ENCODE measurements around the gene ACTRT2. TPM values are rescaled to one million over a fixed set of nuclear protein-coding genes. Genes with fewer than 3 reads are reported as not detected.

ACTRT2 gene
- total and polyA plus RNA-seq, 10 donors = not detected

DNA sequence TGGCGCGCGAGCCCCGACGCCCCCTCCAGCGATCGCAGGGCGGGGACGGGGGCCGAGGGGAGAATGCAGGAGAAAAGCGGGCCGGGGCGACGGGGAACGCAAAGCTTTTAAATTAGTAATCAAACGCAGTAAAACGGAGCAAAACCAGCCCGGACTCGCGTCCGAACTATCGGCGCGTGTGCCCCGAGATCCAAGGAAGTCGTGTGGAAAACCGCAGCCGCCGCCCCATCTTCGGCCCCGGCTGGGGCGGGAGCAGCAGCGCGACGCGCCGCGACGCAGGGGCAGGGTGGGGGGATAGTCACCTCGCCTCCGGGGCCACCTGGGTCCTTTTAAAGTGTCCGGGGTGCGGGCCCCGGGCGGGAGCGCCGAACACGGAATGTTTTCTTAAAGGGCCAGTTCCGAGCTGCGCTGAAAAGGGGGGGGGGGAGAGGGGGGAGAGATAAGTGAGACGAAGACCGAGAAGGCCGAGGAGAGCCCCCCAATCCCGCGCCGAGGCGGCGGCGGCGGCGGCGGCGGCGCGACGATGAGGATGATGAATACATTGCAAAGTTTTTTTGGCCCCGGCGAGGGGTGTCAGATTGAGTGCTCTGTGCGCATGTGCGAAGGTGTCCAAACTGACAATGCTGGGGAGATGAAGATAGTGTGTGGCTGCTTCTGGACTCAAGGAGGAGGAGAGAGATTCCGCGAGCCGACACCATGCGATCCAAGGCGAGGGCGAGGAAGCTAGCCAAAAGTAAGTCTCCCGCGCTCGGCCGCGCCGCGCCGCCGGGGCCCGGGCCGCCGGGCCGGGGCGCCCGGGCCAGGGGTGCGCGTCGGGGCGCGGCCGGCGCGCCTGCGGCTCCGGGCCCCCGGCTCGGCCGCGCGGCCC lies 47.5 kb downstream of the ACTRT2 start, which contains the start of gene PRDM16:
Gene PRDM16, plus strand, starts transcription at position 640 of the 868 bp plus-strand sequence. Its CDS starts 57 bp downstream, at position 697.
- peak within 1 kb of the TSS; percentile 55 to 85 (median 72) for H3K4me3 ChIP-seq
- H3K9me3 ChIP-seq = no peaks in the 10 kb centered on the region
- intact Hi-C loops (cut with DNase I; ENCODE audit: low total_unique reads) = no loop called here
- TF ChIP-seq, protein P1, sequence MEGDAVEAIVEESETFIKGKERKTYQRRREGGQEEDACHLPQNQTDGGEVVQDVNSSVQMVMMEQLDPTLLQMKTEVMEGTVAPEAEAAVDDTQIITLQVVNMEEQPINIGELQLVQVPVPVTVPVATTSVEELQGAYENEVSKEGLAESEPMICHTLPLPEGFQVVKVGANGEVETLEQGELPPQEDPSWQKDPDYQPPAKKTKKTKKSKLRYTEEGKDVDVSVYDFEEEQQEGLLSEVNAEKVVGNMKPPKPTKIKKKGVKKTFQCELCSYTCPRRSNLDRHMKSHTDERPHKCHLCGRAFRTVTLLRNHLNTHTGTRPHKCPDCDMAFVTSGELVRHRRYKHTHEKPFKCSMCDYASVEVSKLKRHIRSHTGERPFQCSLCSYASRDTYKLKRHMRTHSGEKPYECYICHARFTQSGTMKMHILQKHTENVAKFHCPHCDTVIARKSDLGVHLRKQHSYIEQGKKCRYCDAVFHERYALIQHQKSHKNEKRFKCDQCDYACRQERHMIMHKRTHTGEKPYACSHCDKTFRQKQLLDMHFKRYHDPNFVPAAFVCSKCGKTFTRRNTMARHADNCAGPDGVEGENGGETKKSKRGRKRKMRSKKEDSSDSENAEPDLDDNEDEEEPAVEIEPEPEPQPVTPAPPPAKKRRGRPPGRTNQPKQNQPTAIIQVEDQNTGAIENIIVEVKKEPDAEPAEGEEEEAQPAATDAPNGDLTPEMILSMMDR (IDR thresholded peaks at IDR 0.05 in 8 of 11, conservative IDR thresholded peaks at IDR 0.05 in 3 of 11) = no peak
- TF ChIP-seq POLR2AphosphoS5 (IDR thresholded peaks at IDR 0.05) (no peak), POLR2A (IDR thresholded peaks at IDR 0.05) (no peak)
- peaks cover 4 to 55% (median 38%) of the 10 kb centered on the region in 6 donors for H3K4me1 ChIP-seq
- H3K27ac ChIP-seq = peak within 1 kb of the TSS in 6 of 8 donors; percentile 0 to 78 (median 63)
- 1 to 7% (median 1%) methylated on average over 91 to 106 of the region's 106 CpGs for WGBS, 5 donors
- no peaks in the 10 kb centered on the region for H3K36me3 ChIP-seq
- H3K27me3 ChIP-seq (replicated peaks in 1 of 7) = peaks cover 0 to 99% (median 90%) of the 10 kb centered on the region in 7 donors
- peak; percentile 29 for DNase-seq

DNA sequence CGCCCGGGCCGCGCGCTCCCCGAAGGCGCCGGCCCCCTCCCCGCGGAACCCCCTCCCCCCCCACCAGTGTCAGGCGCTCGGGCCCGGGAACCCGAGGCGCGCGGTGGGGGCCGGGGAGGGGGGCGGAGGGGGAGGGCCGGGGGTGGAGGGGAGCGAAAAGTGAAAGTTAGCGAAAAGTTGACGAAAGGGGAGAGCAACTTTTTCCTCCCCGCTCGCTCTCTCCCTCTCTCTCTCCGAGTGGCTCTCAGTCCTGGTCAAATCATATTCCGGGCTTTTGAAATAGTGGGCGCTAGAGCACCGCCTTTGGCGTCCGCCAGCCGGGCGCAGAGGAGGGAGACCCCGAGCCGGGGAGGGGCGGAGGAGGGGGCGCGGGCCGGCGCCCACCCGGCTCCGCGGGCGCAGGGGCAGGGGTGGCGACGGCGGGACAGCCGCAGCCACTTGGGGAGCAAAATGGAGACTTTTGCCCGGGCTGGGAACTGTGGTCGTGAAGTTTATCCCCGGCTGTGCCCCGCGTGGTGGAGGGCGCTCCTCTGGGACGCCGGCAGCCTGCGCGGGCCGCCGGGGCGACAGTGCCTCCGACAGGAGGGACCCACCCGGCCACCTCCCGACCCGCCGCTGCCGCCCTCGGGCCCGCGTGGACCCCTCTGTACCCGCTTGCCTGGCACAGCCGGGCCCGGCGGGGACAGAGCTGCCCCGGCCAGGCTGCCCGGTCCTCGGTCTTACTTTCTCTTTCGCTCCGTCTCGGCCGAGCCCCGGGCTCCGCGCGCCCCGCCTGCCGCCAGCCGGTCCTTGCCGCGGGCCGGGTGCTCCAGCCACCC lies 48.4 kb downstream of the ACTRT2 start:
- peaks cover 4 to 55% (median 39%) of the 10 kb centered on the region in 6 donors for H3K4me1 ChIP-seq
- WGBS, 5 donors = 0 to 6% (median 1%) methylated on average over 36 to 85 of the region's 91 CpGs
- H3K4me3 ChIP-seq = peak overlapping the region; percentile 55 to 85 (median 72)
- H3K27ac ChIP-seq = peak overlapping the region in 6 of 8 donors; percentile 0 to 78 (median 63)
- no peaks in the 10 kb centered on the region for H3K36me3 ChIP-seq
- no peak for TF ChIP-seq POLR2A (IDR thresholded peaks at IDR 0.05)
- TF ChIP-seq, protein P1 (IDR thresholded peaks at IDR 0.05 in 8 of 11, conservative IDR thresholded peaks at IDR 0.05 in 3 of 11) = peak in 1 of 11 experiments; percentile 6
- TF ChIP-seq POLR2AphosphoS5 (IDR thresholded peaks at IDR 0.05) = no peak
- intact Hi-C loops (cut with DNase I; ENCODE audit: low total_unique reads) = no loop called here
- peaks cover 0 to 99% (median 89%) of the 10 kb centered on the region in 7 donors for H3K27me3 ChIP-seq (replicated peaks in 1 of 7)
- DNase-seq = peak; percentile 67
- H3K9me3 ChIP-seq = no peaks in the 10 kb centered on the region

DNA sequence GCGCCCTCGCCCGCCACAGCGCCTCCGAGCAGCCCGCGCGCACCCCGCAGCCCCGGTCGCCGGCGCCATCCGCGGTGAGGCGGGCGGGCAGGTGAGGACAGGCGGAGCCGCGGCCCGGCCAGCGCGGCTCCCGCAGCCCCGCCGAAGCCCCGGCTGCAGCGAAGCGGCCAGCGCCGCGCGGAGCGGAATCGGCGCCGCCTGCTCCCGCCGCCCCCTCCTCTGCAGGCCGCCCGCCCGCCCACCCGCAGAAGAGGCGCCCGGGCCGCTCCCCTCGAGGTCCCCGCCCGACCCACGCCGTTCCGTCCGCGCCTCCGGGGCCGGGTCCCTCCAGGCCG lies 49.0 kb downstream of the ACTRT2 start:
- peaks cover 4 to 55% (median 39%) of the 10 kb centered on the region in 6 donors for H3K4me1 ChIP-seq
- H3K36me3 ChIP-seq = no peaks in the 10 kb centered on the region
- 0 to 3% (median 2%) methylated on average over 2 to 57 of the region's 57 CpGs for WGBS, 5 donors
- peaks cover 0 to 98% (median 88%) of the 10 kb centered on the region in 7 donors for H3K27me3 ChIP-seq (replicated peaks in 1 of 7)
- H3K9me3 ChIP-seq = no peaks in the 10 kb centered on the region
- DNase-seq = no peak
- peak overlapping the region; percentile 55 to 85 (median 72) for H3K4me3 ChIP-seq
- TF ChIP-seq, protein P1 (IDR thresholded peaks at IDR 0.05 in 8 of 11, conservative IDR thresholded peaks at IDR 0.05 in 3 of 11) = no peak
- TF ChIP-seq POLR2A (IDR thresholded peaks at IDR 0.05) (no peak), POLR2AphosphoS5 (IDR thresholded peaks at IDR 0.05) (no peak)
- intact Hi-C loops (cut with DNase I; ENCODE audit: low total_unique reads) = no loop called here
- peak overlapping the region in 2 of 8 donors; percentile 63 to 78 for H3K27ac ChIP-seq
